ENCODE measurements around the gene DPP9. TPM values are rescaled to one million over a fixed set of nuclear protein-coding genes. Genes with fewer than 3 reads are reported as not detected.
A peak's percentile ranks its signal among the peaks of the same experiment; 100 is the strongest.

DPP9 gene
- polyA plus RNA-seq, 3 donors, result 12.6 to 23.8 (median 13.9) TPM

DNA sequence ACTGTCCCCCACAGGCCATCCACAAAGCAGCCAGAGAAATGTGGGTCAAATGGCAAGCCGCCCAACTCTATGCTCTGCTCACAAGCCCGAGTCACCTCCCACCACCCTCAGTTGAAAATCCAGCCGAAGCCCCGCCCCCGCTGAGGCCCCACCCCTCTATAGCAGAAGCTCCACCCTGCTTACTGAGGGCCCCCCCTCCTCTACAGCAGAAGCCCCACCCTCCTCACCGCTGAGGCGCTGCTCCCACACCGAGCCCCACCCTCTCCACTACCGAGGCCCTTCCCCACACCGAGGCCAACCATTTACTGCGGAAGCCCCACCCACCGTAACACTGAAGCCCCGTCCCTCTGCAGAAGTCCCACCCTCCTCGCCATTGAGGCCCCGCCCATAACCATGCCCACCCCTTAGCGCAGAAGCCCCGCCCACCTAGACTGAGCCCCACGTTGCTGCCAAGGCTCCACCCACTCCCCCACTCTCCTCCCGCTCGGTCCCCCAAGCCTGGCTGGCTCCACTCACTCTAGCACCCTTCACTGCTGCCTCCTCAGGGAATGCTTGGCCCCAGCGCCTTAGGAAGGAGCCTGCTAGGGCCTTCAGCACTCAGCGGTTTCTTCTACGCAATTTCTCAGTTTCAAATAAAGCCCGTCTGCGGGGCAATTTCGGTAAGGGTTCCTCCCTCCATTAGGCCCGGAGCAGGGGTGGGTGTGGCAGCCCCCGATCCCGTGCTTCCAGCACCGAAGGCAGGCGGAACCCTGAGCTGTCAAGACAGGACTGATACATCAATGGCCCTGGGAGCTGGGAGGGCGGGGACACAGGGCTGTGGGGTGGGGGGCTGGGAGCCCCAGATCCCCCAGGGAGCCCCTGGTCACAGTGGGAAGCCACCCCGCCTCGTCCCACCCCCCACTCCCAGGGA lies 44.5 kb downstream of the DPP9 start:
- H3K27me3 ChIP-seq (ENCODE audit: control insufficient read depth in 2 of 2, insufficient read depth in 2 of 2, low read length in 2 of 2), result no peaks in the 10 kb centered on the region
- 94% methylated on average over 25 of the region's 34 CpGs for WGBS (ENCODE audit: insufficient coverage)
- H3K27ac ChIP-seq (ENCODE audit: low read depth in 1 of 2, low read length in 2 of 2), result no peak overlapping the region
- no peaks in the 10 kb centered on the region for H3K9me3 ChIP-seq (replicated peaks in 1 of 2; ENCODE audit: control insufficient read depth in 1 of 2, insufficient read depth in 1 of 2, low read length in 2 of 2)
- peaks cover 0 to 2% (median 0%) of the 10 kb centered on the region in 7 donors for H3K9me3 Mint-ChIP-seq
- H4K20me1 ChIP-seq (ENCODE audit: insufficient read depth, low read length), result no peaks in the 10 kb centered on the region
- H3K36me3 ChIP-seq (replicated peaks in 1 of 2; ENCODE audit: control insufficient read depth in 1 of 2, insufficient read depth in 2 of 2, low read length in 2 of 2), result peaks cover 55 to 76% of the 10 kb centered on the region in 2 donors
- no peaks in the 10 kb centered on the region for H3K79me2 ChIP-seq (ENCODE audit: insufficient read depth, low read length)
- intact Hi-C loops (cut with micrococcal nuclease), result loop anchor here in 1 of 2 donors (10.0 kb wide), 1 partner anchor 354 kb away; no protein-coding TSS in a partner anchor
- peaks cover 45 to 87% of the 10 kb centered on the region in 2 donors for H3K36me3 Mint-ChIP-seq
- H3K4me2 ChIP-seq (replicated peaks; ENCODE audit: extremely low read depth, low read length, poor library complexity, severe bottlenecking), result no peak overlapping the region
- no peaks in the 10 kb centered on the region for H3K27me3 Mint-ChIP-seq (ENCODE audit: low read depth in 3 of 3)
- no peak for DNase-seq
- peak overlapping the region in 1 of 7 donors; percentile 6 for H3K27ac Mint-ChIP-seq
- H3K4me1 Mint-ChIP-seq, result no peaks in the 10 kb centered on the region
- H2AFZ ChIP-seq (ENCODE audit: insufficient read depth, low read depth, low read length, poor library complexity, severe bottlenecking), result no peak overlapping the region
- no peak overlapping the region for H3K4me3 ChIP-seq (replicated peaks in 1 of 3; ENCODE audit: low read depth in 2 of 3, low read length in 3 of 3)
- H3K4me3 Mint-ChIP-seq, result no peak overlapping the region
- H3K9ac ChIP-seq (ENCODE audit: insufficient read depth, low read length, poor library complexity, severe bottlenecking), result no peak overlapping the region
- no peaks in the 10 kb centered on the region for H3K4me1 ChIP-seq (ENCODE audit: control insufficient read depth in 1 of 2, insufficient read depth in 2 of 2, low read length in 2 of 2)
- TF ChIP-seq, protein P1, sequence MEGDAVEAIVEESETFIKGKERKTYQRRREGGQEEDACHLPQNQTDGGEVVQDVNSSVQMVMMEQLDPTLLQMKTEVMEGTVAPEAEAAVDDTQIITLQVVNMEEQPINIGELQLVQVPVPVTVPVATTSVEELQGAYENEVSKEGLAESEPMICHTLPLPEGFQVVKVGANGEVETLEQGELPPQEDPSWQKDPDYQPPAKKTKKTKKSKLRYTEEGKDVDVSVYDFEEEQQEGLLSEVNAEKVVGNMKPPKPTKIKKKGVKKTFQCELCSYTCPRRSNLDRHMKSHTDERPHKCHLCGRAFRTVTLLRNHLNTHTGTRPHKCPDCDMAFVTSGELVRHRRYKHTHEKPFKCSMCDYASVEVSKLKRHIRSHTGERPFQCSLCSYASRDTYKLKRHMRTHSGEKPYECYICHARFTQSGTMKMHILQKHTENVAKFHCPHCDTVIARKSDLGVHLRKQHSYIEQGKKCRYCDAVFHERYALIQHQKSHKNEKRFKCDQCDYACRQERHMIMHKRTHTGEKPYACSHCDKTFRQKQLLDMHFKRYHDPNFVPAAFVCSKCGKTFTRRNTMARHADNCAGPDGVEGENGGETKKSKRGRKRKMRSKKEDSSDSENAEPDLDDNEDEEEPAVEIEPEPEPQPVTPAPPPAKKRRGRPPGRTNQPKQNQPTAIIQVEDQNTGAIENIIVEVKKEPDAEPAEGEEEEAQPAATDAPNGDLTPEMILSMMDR (IDR thresholded peaks at IDR 0.05), result no peak

DNA sequence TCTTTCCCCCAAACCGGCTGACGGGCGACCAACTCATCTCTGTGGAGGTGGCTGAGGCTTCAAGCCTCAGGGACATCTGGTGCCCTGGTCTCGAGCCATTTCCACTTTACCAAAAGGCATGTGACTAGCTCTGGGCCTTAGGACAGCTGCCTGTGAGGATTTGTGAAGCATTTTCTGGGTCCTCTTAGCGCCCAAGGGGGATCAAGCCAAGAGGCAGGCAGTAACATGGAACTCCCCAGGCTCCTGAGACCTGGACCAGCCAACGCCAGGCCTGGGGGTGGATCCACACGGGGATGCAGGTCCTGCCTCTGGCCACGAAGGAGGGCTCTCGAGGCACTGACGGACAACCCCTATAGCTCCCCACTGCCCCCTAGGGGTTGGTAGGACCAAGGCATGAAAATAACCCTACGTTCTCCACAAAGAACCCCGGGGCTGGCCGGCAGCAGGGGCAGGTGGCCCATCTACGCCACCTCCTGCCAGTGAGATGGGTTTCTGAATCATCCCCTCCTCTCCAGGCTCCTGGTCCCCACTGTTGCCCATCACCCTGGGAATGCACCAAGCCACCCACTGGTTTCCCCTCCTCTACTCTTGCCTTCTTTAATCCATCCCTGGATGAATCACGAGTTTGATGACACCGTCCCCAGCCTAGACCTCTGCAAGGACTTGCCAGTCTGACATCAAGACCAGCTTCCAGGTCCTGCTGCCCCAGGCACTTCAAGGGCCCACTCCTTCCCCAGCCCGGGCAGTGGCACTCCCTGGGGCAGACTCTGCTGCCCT lies 46.5 kb downstream of the DPP9 start:
- Histone ChIP-seq H3K79me2 (ENCODE audit: insufficient read depth, low read length) (no peaks in the 10 kb centered on the region), H3K27ac (ENCODE audit: low read depth in 1 of 2, low read length in 2 of 2) (no peak overlapping the region), H3K4me1 (ENCODE audit: control insufficient read depth in 1 of 2, insufficient read depth in 2 of 2, low read length in 2 of 2) (no peaks in the 10 kb centered on the region), H3K36me3 (replicated peaks in 1 of 2; ENCODE audit: control insufficient read depth in 1 of 2, insufficient read depth in 2 of 2, low read length in 2 of 2) (peaks cover 40 to 56% of the 10 kb centered on the region in 2 donors), H3K27me3 (ENCODE audit: control insufficient read depth in 2 of 2, insufficient read depth in 2 of 2, low read length in 2 of 2) (no peaks in the 10 kb centered on the region), H2AFZ (ENCODE audit: insufficient read depth, low read depth, low read length, poor library complexity, severe bottlenecking) (no peak overlapping the region), H3K9me3 (replicated peaks in 1 of 2; ENCODE audit: control insufficient read depth in 1 of 2, insufficient read depth in 1 of 2, low read length in 2 of 2) (no peaks in the 10 kb centered on the region), H4K20me1 (ENCODE audit: insufficient read depth, low read length) (no peaks in the 10 kb centered on the region), H3K9ac (ENCODE audit: insufficient read depth, low read length, poor library complexity, severe bottlenecking) (no peak overlapping the region), H3K4me3 (replicated peaks in 1 of 3; ENCODE audit: low read depth in 2 of 3, low read length in 3 of 3) (no peak overlapping the region), H3K4me2 (replicated peaks; ENCODE audit: extremely low read depth, low read length, poor library complexity, severe bottlenecking) (no peak overlapping the region)
- peak overlapping the region in 1 of 2 donors; percentile 5 for H3K4me3 Mint-ChIP-seq
- H3K27me3 Mint-ChIP-seq (ENCODE audit: low read depth in 3 of 3), result no peaks in the 10 kb centered on the region
- no peaks in the 10 kb centered on the region for H3K4me1 Mint-ChIP-seq
- DNase-seq, result peak in 2 of 3 donors; percentile 10 to 31
- peaks cover 34 to 73% of the 10 kb centered on the region in 2 donors for H3K36me3 Mint-ChIP-seq
- peaks cover 0 to 2% (median 0%) of the 10 kb centered on the region in 7 donors for H3K9me3 Mint-ChIP-seq
- TF ChIP-seq, protein P1 (IDR thresholded peaks at IDR 0.05), result peak; percentile 38
- WGBS (ENCODE audit: insufficient coverage), result 93% methylated on average over 12 of the region's 17 CpGs
- intact Hi-C loops (cut with micrococcal nuclease), result loop anchor here in 1 of 2 donors (10.0 kb wide), 1 partner anchor 352 kb away; no protein-coding TSS in a partner anchor
- H3K27ac Mint-ChIP-seq, result peak overlapping the region in 2 of 7 donors; percentile 42 to 89

Data from CD14-positive monocyte (primary cell).